Activated CD4-positive, alpha-beta T cell treated with anti-CD3 and anti-CD28 coated beads, Interleukin-2, amount 10 ng/mL, durations not matched to agents 7 days and 5 days (primary cell): Measurements from ENCODE around the gene PYGM. TPM values are rescaled to one million over a fixed set of nuclear protein-coding genes. Genes with fewer than 3 reads are reported as not detected.

Experiments used
- CTCF ChIA-PET: fragments of 350-600 bp; sonication (Branson Sonifier 250); formaldehyde crosslinking; loops from one replicate; lab custom pipeline; 2021; ENCODE audit warnings: antibody characterized with exemption; lab: Charles Lee
- POLR2A ChIA-PET: fragments of 350-600 bp; sonication (Branson Sonifier 250); formaldehyde crosslinking; loops from one replicate; lab custom pipeline; 2021; ENCODE audit warnings: antibody characterized with exemption; lab: Charles Lee
- DNase-seq: peaks from one replicate; pipeline ENCODE4 v3.0.0-alpha.2; 2020
- H3K27ac Mint-ChIP-seq: one replicate; pipeline ENCODE4 v1.8.0; 2021; ENCODE audit warnings: mild to moderate bottlenecking, moderate library complexity, mixed read lengths
- H3K27me3 Mint-ChIP-seq: one replicate; pipeline ENCODE4 v1.8.0; 2021; ENCODE audit warnings: mixed read lengths
- H3K36me3 Mint-ChIP-seq: one replicate; pipeline ENCODE4 v1.8.0; 2021; ENCODE audit warnings: low read depth, mixed read lengths
- H3K4me1 Mint-ChIP-seq: one replicate; pipeline ENCODE4 v1.8.0; 2021; ENCODE audit warnings: mixed read lengths
- H3K4me3 Mint-ChIP-seq: one replicate; pipeline ENCODE4 v1.8.0; 2021; ENCODE audit warnings: mild to moderate bottlenecking, moderate library complexity, mixed read lengths
- H3K9me3 Mint-ChIP-seq: one replicate; pipeline ENCODE4 v1.8.0; 2021; ENCODE audit warnings: mixed read lengths
- total RNA-seq, 2 experiments: library from RNA; stranded (reverse); gene quantifications; one replicate each; pipeline ENCODE4 v1.2.3, GENCODE V29; 2021

The PYGM gene
- total RNA-seq, 2 experiments from 2014 or later, result 3.9 to 4.3 TPM

GRCh38 chr11:64754124-64754918 lies 5.5 kb downstream of the PYGM start:
- no peak overlapping the region for H3K4me3 Mint-ChIP-seq

GRCh38 chr11:64753380-64754123 lies 6.2 kb downstream of the PYGM start:
- POLR2A ChIA-PET, result no interaction called here
- CTCF ChIA-PET, result interaction anchor here (2.1 to 2.4 kb wide), 2 partner anchors 11 kb away, joined by 9 to 10 read pairs; partner anchors contain the start of gene RASGRP2
- DNase-seq, result no peak

More at GRCh38 chr11:64754124-64754918, 5.5 kb downstream of the PYGM start:
- Mint-ChIP-seq H3K9me3 (no peaks in the 10 kb centered on the region), H3K27ac (peak overlapping the region; percentile 19), H3K27me3 (no peaks in the 10 kb centered on the region), H3K4me1 (peaks cover 30% of the 10 kb centered on the region), H3K36me3 (peaks cover 22% of the 10 kb centered on the region)
- POLR2A ChIA-PET, result no interaction called here
- DNase-seq, result no peak
- CTCF ChIA-PET, result interaction anchor here (1.0 to 2.4 kb wide), 2 partner anchors 9 to 11 kb away, joined by 4 to 10 read pairs; partner anchors contain the start of gene RASGRP2

GRCh38 chr11:64753019-64753379 lies 6.8 kb downstream of the PYGM start:
- H3K9me3 Mint-ChIP-seq, result no peaks in the 10 kb centered on the region
- POLR2A ChIA-PET, result no interaction called here
- no peak for DNase-seq
- peak overlapping the region; percentile 57 for H3K27ac Mint-ChIP-seq
- H3K27me3 Mint-ChIP-seq, result no peaks in the 10 kb centered on the region
- peaks cover 33% of the 10 kb centered on the region for H3K4me1 Mint-ChIP-seq
- no peak overlapping the region for H3K4me3 Mint-ChIP-seq
- CTCF ChIA-PET, result interaction anchor here (2.1 kb wide), 1 partner anchor 10 kb away, joined by 9 read pairs; the partner anchor contains the start of gene RASGRP2
- peaks cover 26% of the 10 kb centered on the region for H3K36me3 Mint-ChIP-seq

More at GRCh38 chr11:64753380-64754123, 6.2 kb downstream of the PYGM start:
- Mint-ChIP-seq H3K4me1 (peaks cover 27% of the 10 kb centered on the region), H3K27ac (peak overlapping the region; percentile 57), H3K36me3 (peaks cover 22% of the 10 kb centered on the region), H3K27me3 (no peaks in the 10 kb centered on the region), H3K9me3 (no peaks in the 10 kb centered on the region), H3K4me3 (no peak overlapping the region)

- no peaks in the 10 kb centered on the region for H3K9me3 Mint-ChIP-seq
- no peak for DNase-seq
- peaks cover 27% of the 10 kb centered on the region for H3K36me3 Mint-ChIP-seq
- H3K4me3 Mint-ChIP-seq, result no peak overlapping the region
- ChIA-PET CTCF (interaction anchor here (1.3 to 2.1 kb wide), 3 partner anchors 9 to 14 kb away, joined by 3 to 9 read pairs (median 5); partner anchors contain the start of gene RASGRP2), POLR2A (no interaction called here)
- H3K4me1 Mint-ChIP-seq, result peaks cover 37% of the 10 kb centered on the region
- no peaks in the 10 kb centered on the region for H3K27me3 Mint-ChIP-seq
- peak overlapping the region; percentile 77 for H3K27ac Mint-ChIP-seq
Measured at GRCh38 chr11:64752175-64752970, 7.4 kb downstream of the PYGM start.

GRCh38 chr11:64751580-64751979 lies 8.2 kb downstream of the PYGM start:
- ChIA-PET POLR2A (no interaction called here), CTCF (interaction anchor here (1.3 to 2.1 kb wide), 3 partner anchors 9 to 13 kb away, joined by 3 to 9 read pairs (median 5); partner anchors contain the start of gene RASGRP2)
- H3K4me1 Mint-ChIP-seq, result peaks cover 39% of the 10 kb centered on the region
- no peaks in the 10 kb centered on the region for H3K27me3 Mint-ChIP-seq
- no peak overlapping the region for H3K27ac Mint-ChIP-seq
- no peak overlapping the region for H3K4me3 Mint-ChIP-seq
- H3K9me3 Mint-ChIP-seq, result no peaks in the 10 kb centered on the region
- H3K36me3 Mint-ChIP-seq, result peaks cover 27% of the 10 kb centered on the region
- DNase-seq, result no peak

GRCh38 chr11:64751136-64751535 lies 8.6 kb downstream of the PYGM start:
- Mint-ChIP-seq H3K36me3 (peaks cover 27% of the 10 kb centered on the region), H3K4me3 (no peak overlapping the region), H3K27ac (peak overlapping the region; percentile 83), H3K4me1 (peaks cover 43% of the 10 kb centered on the region), H3K27me3 (no peaks in the 10 kb centered on the region), H3K9me3 (no peaks in the 10 kb centered on the region)
- no peak for DNase-seq
- POLR2A ChIA-PET, result no interaction called here
- CTCF ChIA-PET, result interaction anchor here (1.3 to 2.1 kb wide), 3 partner anchors 8 to 13 kb away, joined by 3 to 9 read pairs (median 5); partner anchors contain the start of gene RASGRP2

GRCh38 chr11:64750361-64751054 lies 9.3 kb downstream of the PYGM start:
- CTCF ChIA-PET, result interaction anchor here (1.3 to 1.9 kb wide), 2 partner anchors 10 to 12 kb away, joined by 3 to 5 read pairs; no protein-coding TSS in a partner anchor

GRCh38 chr11:64747961-64748665 lies 11.7 kb downstream of the PYGM start:
- peak overlapping the region; percentile 86 for H3K27ac Mint-ChIP-seq
- ChIA-PET CTCF (interaction anchor here (0.6 to 2.5 kb wide), 5 partner anchors 10 to 59 kb away, joined by 3 to 9 read pairs (median 4); partner anchors contain the start of gene PYGM), POLR2A (no interaction called here)
- no peak overlapping the region for H3K4me3 Mint-ChIP-seq
- H3K4me1 Mint-ChIP-seq, result peaks cover 46% of the 10 kb centered on the region
- H3K36me3 Mint-ChIP-seq, result peaks cover 30% of the 10 kb centered on the region
- H3K9me3 Mint-ChIP-seq, result no peaks in the 10 kb centered on the region
- H3K27me3 Mint-ChIP-seq, result no peaks in the 10 kb centered on the region
- DNase-seq, result no peak

More at GRCh38 chr11:64750361-64751054, 9.3 kb downstream of the PYGM start:
- POLR2A ChIA-PET, result no interaction called here
- Mint-ChIP-seq H3K4me3 (no peak overlapping the region), H3K36me3 (peaks cover 27% of the 10 kb centered on the region), H3K27ac (peak overlapping the region; percentile 83), H3K9me3 (no peaks in the 10 kb centered on the region), H3K4me1 (peaks cover 46% of the 10 kb centered on the region), H3K27me3 (no peaks in the 10 kb centered on the region)
- DNase-seq, result no peak

GRCh38 chr11:64746486-64746885 lies 13.3 kb downstream of the PYGM start:
- Mint-ChIP-seq H3K4me1 (peaks cover 44% of the 10 kb centered on the region), H3K9me3 (no peaks in the 10 kb centered on the region), H3K36me3 (peaks cover 24% of the 10 kb centered on the region), H3K27me3 (no peaks in the 10 kb centered on the region), H3K4me3 (peak overlapping the region; percentile 14), H3K27ac (peak overlapping the region; percentile 87)
- DNase-seq, result no peak
- POLR2A ChIA-PET, result no interaction called here
- CTCF ChIA-PET, result interaction anchor here (1.5 to 2.5 kb wide), 2 partner anchors 13 to 26 kb away, joined by 3 to 9 read pairs; partner anchors contain the start of gene PYGM

GRCh38 chr11:64745521-64746328 lies 14.0 kb downstream of the PYGM start:
- no peaks in the 10 kb centered on the region for H3K9me3 Mint-ChIP-seq
- peak overlapping the region; percentile 98 for H3K27ac Mint-ChIP-seq
- ChIA-PET CTCF (interaction anchor here (0.9 to 3.8 kb wide), 10 partner anchors 14 to 500 kb away, joined by 3 to 25 read pairs (median 4); partner anchors contain the start of gene PYGM), POLR2A (interaction anchor here (0.6 to 1.1 kb wide), 3 partner anchors 18 to 34 kb away, joined by 3 read pairs; no protein-coding TSS in a partner anchor)
- H3K4me1 Mint-ChIP-seq, result peaks cover 45% of the 10 kb centered on the region
- H3K36me3 Mint-ChIP-seq, result peaks cover 26% of the 10 kb centered on the region
- H3K4me3 Mint-ChIP-seq, result peak overlapping the region; percentile 94
- no peaks in the 10 kb centered on the region for H3K27me3 Mint-ChIP-seq
- peak; percentile 90 for DNase-seq
